ENCODE data around the gene SHLD1.

SHLD1 gene

DNA sequence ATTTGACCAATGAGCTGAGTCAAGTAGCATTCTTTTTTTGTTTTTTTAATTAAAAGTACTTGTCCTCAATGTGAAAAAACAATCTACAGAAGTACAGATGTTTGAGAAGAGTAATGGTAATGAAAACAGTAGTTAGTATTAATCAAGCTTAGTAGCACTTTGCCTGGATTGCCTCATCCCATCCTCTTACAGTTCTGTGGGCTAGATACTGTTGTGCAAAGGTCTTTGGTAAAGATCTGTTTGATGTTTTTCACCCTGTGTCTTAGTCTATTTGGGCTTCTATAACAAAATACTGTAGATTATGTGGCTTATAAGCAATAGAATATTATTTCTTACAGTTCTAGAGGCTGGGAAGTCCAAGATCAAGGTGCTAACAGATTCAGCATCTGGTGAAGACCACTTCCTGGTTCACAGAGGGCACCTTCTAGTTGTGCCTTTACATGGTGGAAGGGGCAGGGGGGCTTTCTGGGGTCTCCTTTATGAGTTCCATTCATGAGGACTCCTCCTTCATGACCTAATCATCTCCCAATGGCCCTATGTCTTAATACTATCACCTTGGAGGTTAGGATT lies 84.3 kb downstream of the SHLD1 start (continued):
- TF ChIP-seq, protein P1, sequence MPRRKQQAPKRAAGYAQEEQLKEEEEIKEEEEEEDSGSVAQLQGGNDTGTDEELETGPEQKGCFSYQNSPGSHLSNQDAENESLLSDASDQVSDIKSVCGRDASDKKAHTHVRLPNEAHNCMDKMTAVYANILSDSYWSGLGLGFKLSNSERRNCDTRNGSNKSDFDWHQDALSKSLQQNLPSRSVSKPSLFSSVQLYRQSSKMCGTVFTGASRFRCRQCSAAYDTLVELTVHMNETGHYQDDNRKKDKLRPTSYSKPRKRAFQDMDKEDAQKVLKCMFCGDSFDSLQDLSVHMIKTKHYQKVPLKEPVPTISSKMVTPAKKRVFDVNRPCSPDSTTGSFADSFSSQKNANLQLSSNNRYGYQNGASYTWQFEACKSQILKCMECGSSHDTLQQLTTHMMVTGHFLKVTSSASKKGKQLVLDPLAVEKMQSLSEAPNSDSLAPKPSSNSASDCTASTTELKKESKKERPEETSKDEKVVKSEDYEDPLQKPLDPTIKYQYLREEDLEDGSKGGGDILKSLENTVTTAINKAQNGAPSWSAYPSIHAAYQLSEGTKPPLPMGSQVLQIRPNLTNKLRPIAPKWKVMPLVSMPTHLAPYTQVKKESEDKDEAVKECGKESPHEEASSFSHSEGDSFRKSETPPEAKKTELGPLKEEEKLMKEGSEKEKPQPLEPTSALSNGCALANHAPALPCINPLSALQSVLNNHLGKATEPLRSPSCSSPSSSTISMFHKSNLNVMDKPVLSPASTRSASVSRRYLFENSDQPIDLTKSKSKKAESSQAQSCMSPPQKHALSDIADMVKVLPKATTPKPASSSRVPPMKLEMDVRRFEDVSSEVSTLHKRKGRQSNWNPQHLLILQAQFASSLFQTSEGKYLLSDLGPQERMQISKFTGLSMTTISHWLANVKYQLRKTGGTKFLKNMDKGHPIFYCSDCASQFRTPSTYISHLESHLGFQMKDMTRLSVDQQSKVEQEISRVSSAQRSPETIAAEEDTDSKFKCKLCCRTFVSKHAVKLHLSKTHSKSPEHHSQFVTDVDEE (CRISPR knock-in tag; IDR thresholded peaks at IDR 0.05) = no peak
- TF ChIP-seq ZNF8 (CRISPR knock-in tag; IDR thresholded peaks at IDR 0.05) = no peak
- no peak for TF ChIP-seq ZFP3 (CRISPR knock-in tag; IDR thresholded peaks at IDR 0.05)
- TF ChIP-seq BACH2 (CRISPR knock-in tag; IDR thresholded peaks at IDR 0.05; ENCODE audit: borderline replicate concordance) = no peak
- TF ChIP-seq TCF4 (CRISPR knock-in tag; IDR thresholded peaks at IDR 0.05; ENCODE audit: borderline replicate concordance) = no peak
- TF ChIP-seq GLIS3 (CRISPR knock-in tag; IDR thresholded peaks at IDR 0.05) = no peak

DNA sequence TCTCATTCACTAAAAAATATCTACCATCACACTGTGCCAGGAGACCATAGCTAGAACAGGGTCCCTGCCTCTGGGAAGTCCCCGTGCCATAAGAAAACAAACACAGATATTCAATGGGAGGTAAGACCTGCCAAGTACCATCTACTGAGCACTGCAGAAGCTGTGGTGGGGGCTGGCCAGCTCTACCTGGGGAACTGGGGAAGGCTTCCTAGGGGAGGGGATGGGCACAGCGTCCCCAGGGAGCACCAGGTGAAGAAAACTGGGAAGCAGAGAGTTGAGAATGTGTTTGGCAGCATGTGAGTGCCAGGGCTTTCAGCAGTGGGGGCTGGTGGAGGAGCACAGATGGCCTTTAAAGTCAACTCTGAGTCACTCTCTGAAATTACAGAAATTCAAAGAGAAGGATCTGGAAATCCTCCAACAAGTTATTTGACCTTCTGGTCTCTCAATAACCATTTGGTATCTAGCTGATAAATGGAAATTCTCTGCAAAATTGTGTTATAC lies 85.2 kb downstream of the SHLD1 start:
- TF ChIP-seq GLIS3 (CRISPR knock-in tag; IDR thresholded peaks at IDR 0.05) (no peak), SNAI2 (CRISPR knock-in tag; IDR thresholded peaks at IDR 0.05) (no peak), ZC3H10 (CRISPR knock-in tag; IDR thresholded peaks at IDR 0.05) (no peak), ESRRG (CRISPR knock-in tag; IDR thresholded peaks at IDR 0.05) (no peak), BACH2 (CRISPR knock-in tag; IDR thresholded peaks at IDR 0.05; ENCODE audit: borderline replicate concordance) (no peak), ZNF565 (CRISPR knock-in tag; conservative IDR thresholded peaks at IDR 0.05; ENCODE audit: low read depth) (no peak), ISL1 (CRISPR knock-in tag; IDR thresholded peaks at IDR 0.05) (no peak; the same call in 1 of the 2 replicates), TCF4 (CRISPR knock-in tag; IDR thresholded peaks at IDR 0.05; ENCODE audit: borderline replicate concordance) (no peak; the same call in 1 of the 2 replicates), ZFP3 (CRISPR knock-in tag; IDR thresholded peaks at IDR 0.05) (no peak), RARB (CRISPR knock-in tag; IDR thresholded peaks at IDR 0.05) (no peak), CSDC2 (CRISPR knock-in tag; IDR thresholded peaks at IDR 0.05) (no peak), ZNF70 (CRISPR knock-in tag; IDR thresholded peaks at IDR 0.05) (no peak)
- TF ChIP-seq, protein P2, sequence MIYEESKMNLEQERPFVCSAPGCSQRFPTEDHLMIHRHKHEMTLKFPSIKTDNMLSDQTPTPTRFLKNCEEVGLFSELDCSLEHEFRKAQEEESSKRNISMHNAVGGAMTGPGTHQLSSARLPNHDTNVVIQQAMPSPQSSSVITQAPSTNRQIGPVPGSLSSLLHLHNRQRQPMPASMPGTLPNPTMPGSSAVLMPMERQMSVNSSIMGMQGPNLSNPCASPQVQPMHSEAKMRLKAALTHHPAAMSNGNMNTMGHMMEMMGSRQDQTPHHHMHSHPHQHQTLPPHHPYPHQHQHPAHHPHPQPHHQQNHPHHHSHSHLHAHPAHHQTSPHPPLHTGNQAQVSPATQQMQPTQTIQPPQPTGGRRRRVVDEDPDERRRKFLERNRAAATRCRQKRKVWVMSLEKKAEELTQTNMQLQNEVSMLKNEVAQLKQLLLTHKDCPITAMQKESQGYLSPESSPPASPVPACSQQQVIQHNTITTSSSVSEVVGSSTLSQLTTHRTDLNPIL (CRISPR knock-in tag; IDR thresholded peaks at IDR 0.05; ENCODE audit: low read depth) = no peak
- TF ChIP-seq, protein P1 (CRISPR knock-in tag; IDR thresholded peaks at IDR 0.05) = no peak
- TF ChIP-seq, protein P3, sequence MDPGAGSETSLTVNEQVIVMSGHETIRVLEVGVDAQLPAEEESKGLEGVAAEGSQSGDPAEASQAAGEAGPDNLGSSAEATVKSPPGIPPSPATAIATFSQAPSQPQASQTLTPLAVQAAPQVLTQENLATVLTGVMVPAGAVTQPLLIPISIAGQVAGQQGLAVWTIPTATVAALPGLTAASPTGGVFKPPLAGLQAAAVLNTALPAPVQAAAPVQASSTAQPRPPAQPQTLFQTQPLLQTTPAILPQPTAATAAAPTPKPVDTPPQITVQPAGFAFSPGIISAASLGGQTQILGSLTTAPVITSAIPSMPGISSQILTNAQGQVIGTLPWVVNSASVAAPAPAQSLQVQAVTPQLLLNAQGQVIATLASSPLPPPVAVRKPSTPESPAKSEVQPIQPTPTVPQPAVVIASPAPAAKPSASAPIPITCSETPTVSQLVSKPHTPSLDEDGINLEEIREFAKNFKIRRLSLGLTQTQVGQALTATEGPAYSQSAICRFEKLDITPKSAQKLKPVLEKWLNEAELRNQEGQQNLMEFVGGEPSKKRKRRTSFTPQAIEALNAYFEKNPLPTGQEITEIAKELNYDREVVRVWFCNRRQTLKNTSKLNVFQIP (CRISPR knock-in tag; IDR thresholded peaks at IDR 0.05; ENCODE audit: borderline replicate concordance, low read depth) = no peak
- TF ChIP-seq, protein P4, sequence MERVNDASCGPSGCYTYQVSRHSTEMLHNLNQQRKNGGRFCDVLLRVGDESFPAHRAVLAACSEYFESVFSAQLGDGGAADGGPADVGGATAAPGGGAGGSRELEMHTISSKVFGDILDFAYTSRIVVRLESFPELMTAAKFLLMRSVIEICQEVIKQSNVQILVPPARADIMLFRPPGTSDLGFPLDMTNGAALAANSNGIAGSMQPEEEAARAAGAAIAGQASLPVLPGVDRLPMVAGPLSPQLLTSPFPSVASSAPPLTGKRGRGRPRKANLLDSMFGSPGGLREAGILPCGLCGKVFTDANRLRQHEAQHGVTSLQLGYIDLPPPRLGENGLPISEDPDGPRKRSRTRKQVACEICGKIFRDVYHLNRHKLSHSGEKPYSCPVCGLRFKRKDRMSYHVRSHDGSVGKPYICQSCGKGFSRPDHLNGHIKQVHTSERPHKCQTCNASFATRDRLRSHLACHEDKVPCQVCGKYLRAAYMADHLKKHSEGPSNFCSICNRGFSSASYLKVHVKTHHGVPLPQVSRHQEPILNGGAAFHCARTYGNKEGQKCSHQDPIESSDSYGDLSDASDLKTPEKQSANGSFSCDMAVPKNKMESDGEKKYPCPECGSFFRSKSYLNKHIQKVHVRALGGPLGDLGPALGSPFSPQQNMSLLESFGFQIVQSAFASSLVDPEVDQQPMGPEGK (CRISPR knock-in tag; IDR thresholded peaks at IDR 0.05; ENCODE audit: borderline replicate concordance) = no peak
- ATAC-seq = peak; percentile 89

DNA sequence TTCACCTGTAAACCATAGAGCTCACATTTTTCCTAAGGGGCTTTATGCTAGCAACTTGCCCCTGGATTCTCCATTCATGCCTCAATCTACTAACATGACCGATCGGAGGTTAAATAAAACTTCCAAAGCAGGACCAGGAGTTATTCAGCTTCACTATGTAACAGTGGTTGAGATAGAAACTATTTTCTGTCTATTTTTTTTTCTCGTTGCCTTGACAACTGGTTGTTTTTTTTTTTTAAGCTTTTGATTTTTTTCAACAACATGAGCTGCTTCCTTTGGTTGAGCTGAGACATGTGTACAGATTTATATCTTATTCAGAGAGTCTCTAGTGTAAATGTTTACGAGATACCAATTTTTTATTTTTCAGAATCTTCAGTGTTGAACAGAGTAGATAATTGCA lies 85.7 kb downstream of the SHLD1 start:
- peak; percentile 75 for ATAC-seq
- TF ChIP-seq ZFP30 (CRISPR knock-in tag; IDR thresholded peaks at IDR 0.05) (no peak), SNAI2 (CRISPR knock-in tag; IDR thresholded peaks at IDR 0.05) (no peak), PPARA (CRISPR knock-in tag; IDR thresholded peaks at IDR 0.05; ENCODE audit: borderline replicate concordance) (no peak), ZC3H10 (CRISPR knock-in tag; IDR thresholded peaks at IDR 0.05) (no peak), ZNF8 (CRISPR knock-in tag; IDR thresholded peaks at IDR 0.05) (no peak), ARNTL (CRISPR knock-in tag; IDR thresholded peaks at IDR 0.05; ENCODE audit: borderline replicate concordance, low read depth) (no peak), BACH2 (CRISPR knock-in tag; IDR thresholded peaks at IDR 0.05; ENCODE audit: borderline replicate concordance) (no peak), CSDC2 (CRISPR knock-in tag; IDR thresholded peaks at IDR 0.05) (no peak), ZFP3 (CRISPR knock-in tag; IDR thresholded peaks at IDR 0.05) (no peak)
- TF ChIP-seq, protein P5, sequence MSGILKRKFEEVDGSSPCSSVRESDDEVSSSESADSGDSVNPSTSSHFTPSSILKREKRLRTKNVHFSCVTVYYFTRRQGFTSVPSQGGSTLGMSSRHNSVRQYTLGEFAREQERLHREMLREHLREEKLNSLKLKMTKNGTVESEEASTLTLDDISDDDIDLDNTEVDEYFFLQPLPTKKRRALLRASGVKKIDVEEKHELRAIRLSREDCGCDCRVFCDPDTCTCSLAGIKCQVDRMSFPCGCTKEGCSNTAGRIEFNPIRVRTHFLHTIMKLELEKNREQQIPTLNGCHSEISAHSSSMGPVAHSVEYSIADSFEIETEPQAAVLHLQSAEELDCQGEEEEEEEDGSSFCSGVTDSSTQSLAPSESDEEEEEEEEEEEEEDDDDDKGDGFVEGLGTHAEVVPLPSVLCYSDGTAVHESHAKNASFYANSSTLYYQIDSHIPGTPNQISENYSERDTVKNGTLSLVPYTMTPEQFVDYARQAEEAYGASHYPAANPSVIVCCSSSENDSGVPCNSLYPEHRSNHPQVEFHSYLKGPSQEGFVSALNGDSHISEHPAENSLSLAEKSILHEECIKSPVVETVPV (CRISPR knock-in tag; IDR thresholded peaks at IDR 0.05) = no peak
- TF ChIP-seq, protein P2 (CRISPR knock-in tag; IDR thresholded peaks at IDR 0.05; ENCODE audit: low read depth) = no peak
